Measurements from ENCODE around the gene UCHL1. TPM values are rescaled to one million over a fixed set of nuclear protein-coding genes. Genes with fewer than 3 reads are reported as not detected.

The UCHL1 gene
- total and polyA plus RNA-seq, 2 experiments from 2014 or later, result 111 to 158 TPM

DNA sequence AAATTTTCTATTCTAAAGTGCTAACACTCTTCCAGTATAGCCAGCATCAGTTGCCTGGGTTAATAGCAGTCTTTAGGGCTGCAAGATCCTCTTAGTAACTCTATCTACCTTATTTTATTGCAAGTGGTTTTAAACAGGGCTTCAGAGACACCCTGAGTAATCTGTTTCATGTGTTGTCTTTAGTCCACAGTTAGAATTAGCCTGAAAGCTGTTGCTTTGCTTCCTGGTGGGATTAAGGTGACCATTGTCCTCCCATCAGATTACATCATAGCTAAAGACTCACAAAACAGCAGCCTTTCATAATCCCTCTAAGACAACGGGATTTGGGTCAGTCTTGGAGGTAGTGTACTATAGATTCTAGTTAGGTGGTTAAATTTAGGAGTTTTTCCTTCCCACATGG, 7.5 kb downstream of the UCHL1 start:
- Histone ChIP-seq H3K4me3 (no peak overlapping the region), H3K9me2 (replicated peaks; ENCODE audit: insufficient read depth) (no peaks in the 10 kb centered on the region), H3K9me3 (ENCODE audit: low read depth) (no peaks in the 10 kb centered on the region), H3K79me2 (no peaks in the 10 kb centered on the region), H3K4me2 (no peak overlapping the region), H3K27me3 (no peaks in the 10 kb centered on the region), H3K4me1 (ENCODE audit: insufficient read depth) (no peaks in the 10 kb centered on the region), H3K36me3 (replicated peaks; ENCODE audit: insufficient read depth, low read depth) (no peaks in the 10 kb centered on the region), H3K27ac (no peak overlapping the region), H4K20me1 (ENCODE audit: insufficient read depth, poor library complexity, severe bottlenecking) (no peaks in the 10 kb centered on the region), H2AFZ (no peak overlapping the region)
- WGBS (ENCODE audit: low lambda C conversion rate, missing lambda C conversion rate), result 52% methylated on average over 1 of the region's 1 CpG
- DNase-seq (ENCODE audit: low spot score), result no peak
- TF ChIP-seq EZH2phosphoT487 (IDR thresholded peaks at IDR 0.05; ENCODE audit: low read depth, severe bottlenecking, unreplicated experiment) (no peak), EZH2 (IDR thresholded peaks at IDR 0.05; ENCODE audit: borderline replicate concordance) (no peak)
- TF ChIP-seq, protein P1, sequence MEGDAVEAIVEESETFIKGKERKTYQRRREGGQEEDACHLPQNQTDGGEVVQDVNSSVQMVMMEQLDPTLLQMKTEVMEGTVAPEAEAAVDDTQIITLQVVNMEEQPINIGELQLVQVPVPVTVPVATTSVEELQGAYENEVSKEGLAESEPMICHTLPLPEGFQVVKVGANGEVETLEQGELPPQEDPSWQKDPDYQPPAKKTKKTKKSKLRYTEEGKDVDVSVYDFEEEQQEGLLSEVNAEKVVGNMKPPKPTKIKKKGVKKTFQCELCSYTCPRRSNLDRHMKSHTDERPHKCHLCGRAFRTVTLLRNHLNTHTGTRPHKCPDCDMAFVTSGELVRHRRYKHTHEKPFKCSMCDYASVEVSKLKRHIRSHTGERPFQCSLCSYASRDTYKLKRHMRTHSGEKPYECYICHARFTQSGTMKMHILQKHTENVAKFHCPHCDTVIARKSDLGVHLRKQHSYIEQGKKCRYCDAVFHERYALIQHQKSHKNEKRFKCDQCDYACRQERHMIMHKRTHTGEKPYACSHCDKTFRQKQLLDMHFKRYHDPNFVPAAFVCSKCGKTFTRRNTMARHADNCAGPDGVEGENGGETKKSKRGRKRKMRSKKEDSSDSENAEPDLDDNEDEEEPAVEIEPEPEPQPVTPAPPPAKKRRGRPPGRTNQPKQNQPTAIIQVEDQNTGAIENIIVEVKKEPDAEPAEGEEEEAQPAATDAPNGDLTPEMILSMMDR (IDR thresholded peaks at IDR 0.05; ENCODE audit: poor library complexity), result no peak

GRCh38 chr4:41267997-41268396, 11.3 kb downstream of the UCHL1 start:
- Histone ChIP-seq H3K4me1 (ENCODE audit: insufficient read depth) (no peaks in the 10 kb centered on the region), H3K36me3 (replicated peaks; ENCODE audit: insufficient read depth, low read depth) (no peaks in the 10 kb centered on the region), H3K4me3 (no peak overlapping the region), H3K4me2 (no peak overlapping the region), H3K9me2 (replicated peaks; ENCODE audit: insufficient read depth) (no peaks in the 10 kb centered on the region), H2AFZ (no peak overlapping the region), H3K9me3 (ENCODE audit: low read depth) (no peaks in the 10 kb centered on the region), H3K27ac (no peak overlapping the region), H3K27me3 (no peaks in the 10 kb centered on the region), H4K20me1 (ENCODE audit: insufficient read depth, poor library complexity, severe bottlenecking) (no peaks in the 10 kb centered on the region), H3K79me2 (no peaks in the 10 kb centered on the region)
- TF ChIP-seq, protein P1 (IDR thresholded peaks at IDR 0.05; ENCODE audit: poor library complexity), result no peak
- TF ChIP-seq EZH2phosphoT487 (IDR thresholded peaks at IDR 0.05; ENCODE audit: low read depth, severe bottlenecking, unreplicated experiment) (no peak), EZH2 (IDR thresholded peaks at IDR 0.05; ENCODE audit: borderline replicate concordance) (no peak)
- WGBS (ENCODE audit: low lambda C conversion rate, missing lambda C conversion rate), result 88% methylated on average over 7 of the region's 7 CpGs
- no peak for DNase-seq (ENCODE audit: low spot score)

DNA sequence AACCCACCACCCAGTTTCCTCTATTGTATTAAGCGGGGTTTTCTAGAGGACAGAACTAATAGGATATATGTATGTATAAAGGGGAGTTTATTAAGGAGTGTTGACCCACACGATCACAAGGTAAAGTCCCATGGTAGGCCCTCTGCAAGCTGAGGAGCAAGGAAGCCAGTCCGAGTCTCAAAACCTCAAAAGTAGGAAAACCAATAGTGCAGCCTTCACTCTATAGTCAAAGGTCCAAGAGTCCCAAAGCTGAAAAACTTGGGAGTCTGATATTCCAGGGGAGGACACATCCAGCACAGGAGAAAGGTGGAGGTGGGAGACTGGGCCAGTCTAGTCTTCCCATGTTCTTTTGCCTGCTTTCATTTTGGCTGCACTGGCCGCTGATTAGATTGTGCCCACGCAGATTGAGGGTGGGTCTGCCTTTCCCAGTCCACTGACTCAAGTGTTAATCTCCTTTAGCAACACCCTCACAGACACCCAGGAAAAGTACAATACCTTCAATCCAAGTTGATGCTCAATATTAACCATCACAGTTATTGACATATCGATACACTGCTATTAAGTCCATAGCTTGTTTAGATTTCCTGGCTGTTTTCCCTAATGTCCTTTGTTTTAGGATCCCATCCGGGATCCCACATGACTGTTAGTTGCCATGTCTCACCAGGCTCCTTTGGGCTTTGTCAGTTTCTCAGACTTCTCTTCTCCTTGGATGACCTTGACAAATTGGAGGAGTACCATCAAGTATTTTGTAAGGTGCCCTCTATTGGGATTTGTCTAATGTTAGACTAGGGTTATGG, 12.2 kb downstream of the UCHL1 start:
- Histone ChIP-seq H3K4me3 (no peak overlapping the region), H4K20me1 (ENCODE audit: insufficient read depth, poor library complexity, severe bottlenecking) (no peaks in the 10 kb centered on the region), H3K79me2 (no peaks in the 10 kb centered on the region), H3K9me2 (replicated peaks; ENCODE audit: insufficient read depth) (no peaks in the 10 kb centered on the region), H3K27me3 (no peaks in the 10 kb centered on the region), H3K36me3 (replicated peaks; ENCODE audit: insufficient read depth, low read depth) (no peaks in the 10 kb centered on the region), H3K27ac (no peak overlapping the region), H3K4me1 (ENCODE audit: insufficient read depth) (no peaks in the 10 kb centered on the region), H3K9me3 (ENCODE audit: low read depth) (no peaks in the 10 kb centered on the region), H3K4me2 (no peak overlapping the region), H2AFZ (no peak overlapping the region)
- no peak for DNase-seq (ENCODE audit: low spot score)
- TF ChIP-seq EZH2 (IDR thresholded peaks at IDR 0.05; ENCODE audit: borderline replicate concordance) (no peak), EZH2phosphoT487 (IDR thresholded peaks at IDR 0.05; ENCODE audit: low read depth, severe bottlenecking, unreplicated experiment) (no peak)
- TF ChIP-seq, protein P1 (IDR thresholded peaks at IDR 0.05; ENCODE audit: poor library complexity), result no peak
- WGBS (ENCODE audit: low lambda C conversion rate, missing lambda C conversion rate), result 96% methylated on average over 7 of the region's 7 CpGs

All from hepatocyte (in vitro differentiated cells).